HG02943 (cell line): Measurements from ENCODE around the gene TMEM9.

ENCODE experiments used
- ATAC-seq: cut with Tn5 transposase; IDR thresholded peaks from one replicate; pipeline ENCODE4 v1.9.1; 2021; ENCODE audit warnings: mild to moderate bottlenecking, low read depth, moderate library complexity; ENCODE audit not compliant: unreplicated experiment

TMEM9 gene

DNA sequence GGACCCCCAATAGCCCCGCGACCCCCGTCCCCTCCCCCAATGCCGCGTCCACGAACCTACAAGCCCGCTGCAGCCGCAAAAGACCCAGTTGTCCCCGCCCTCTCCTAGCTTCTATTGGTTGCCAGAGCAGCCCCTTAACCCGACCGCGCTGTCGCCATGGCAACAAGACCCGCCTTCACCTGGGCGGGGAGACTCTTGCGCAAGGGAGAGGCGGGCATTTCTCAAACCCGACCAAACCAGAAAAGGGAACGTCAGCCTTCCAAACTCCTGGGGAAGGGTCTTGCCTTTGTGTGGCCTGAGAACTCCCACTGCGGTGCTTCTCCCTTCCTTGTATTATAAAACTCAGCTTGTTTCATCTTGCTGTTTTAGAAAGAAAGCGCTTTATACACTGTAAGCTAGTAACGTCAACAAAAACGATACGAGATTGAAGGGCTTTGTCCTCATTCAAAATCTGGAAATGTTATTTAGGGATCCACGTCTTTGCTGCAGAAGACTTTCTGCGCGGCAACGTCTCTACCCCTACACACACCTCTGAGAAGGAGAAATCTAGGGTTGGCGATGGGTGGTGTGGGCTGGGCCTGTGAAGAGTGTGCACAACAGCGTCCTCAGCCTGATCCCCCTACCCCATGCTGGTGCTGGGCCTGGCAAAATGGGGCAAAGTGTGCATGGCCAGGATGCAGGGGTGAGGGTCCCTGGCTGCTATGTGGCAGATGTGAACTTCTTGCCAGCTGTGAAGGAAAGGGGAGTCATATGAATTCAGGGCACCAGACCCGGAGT lies at the start of gene TMEM9:
TMEM9 (minus strand) TSS at position 86 of the 777 bp plus-strand sequence. CDS start 551 bp downstream, outside the sequence.
- peak; percentile 97 for ATAC-seq

DNA sequence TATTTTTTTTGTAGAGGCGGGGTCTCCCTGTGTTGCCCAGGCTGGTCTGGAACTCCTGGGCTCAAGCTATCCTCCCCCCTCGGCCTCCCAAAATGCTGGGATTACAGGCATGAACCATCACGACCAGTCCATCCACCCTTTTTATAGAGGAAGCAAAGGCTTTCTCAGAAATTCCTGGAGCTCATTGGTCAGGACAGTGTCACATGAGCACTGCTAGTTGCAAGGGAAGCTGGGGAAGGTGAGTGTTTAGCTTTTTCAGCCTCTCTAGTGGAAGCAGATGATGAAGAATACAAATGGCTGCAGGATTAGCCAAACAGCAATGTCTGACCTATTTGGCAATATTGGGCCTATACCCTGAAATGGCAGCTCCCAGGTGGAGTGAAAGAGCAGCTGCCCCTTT lies 44.3 kb upstream of the TMEM9 start:
- no peak for ATAC-seq

DNA sequence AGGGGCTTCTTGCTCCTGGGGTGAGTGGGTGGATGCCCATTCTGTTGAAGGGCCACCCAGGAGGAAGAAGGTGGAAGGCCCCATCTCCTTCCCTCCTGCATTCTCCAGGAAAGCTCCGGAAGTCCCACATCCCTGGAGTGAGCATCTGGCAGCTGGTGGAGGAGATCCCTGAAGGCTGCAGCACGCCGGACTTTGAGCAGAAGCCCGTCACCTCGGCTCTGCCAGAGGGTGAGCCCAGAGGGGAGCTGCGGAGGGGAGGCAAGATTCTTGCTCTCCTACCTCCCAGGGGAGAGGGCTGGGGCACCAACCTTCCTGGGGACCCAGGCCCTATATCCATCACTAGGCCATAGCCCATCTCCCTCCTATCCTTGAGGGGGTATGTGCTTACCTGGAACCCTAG lies 39.8 kb upstream of the TMEM9 start:
- no peak for ATAC-seq

DNA sequence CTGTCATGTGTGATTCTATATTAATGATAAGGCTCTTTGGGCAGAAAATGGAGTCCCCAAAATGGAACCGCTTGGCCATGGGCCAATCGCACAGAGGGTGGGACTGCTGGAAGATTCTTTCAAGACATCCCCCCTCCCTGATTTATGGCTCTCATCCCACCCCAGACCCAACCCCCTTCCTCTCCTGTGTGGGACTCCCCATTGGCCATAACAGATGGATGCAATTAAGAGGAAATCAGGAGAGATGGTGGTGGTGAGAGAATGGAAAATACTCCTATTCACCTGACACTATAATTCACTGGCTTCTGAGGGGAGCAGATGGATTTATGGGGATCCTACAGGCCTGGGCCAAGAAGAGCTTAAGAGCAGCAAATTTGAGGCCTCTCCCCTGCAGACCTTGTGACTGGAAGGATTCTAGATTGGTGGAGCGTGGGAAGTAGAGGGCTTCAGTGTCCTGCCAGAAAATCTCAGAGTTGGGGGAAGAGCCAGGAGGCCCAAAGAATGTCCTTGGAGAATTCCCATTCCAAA lies 38.1 kb upstream of the TMEM9 start:
- ATAC-seq = no peak

DNA sequence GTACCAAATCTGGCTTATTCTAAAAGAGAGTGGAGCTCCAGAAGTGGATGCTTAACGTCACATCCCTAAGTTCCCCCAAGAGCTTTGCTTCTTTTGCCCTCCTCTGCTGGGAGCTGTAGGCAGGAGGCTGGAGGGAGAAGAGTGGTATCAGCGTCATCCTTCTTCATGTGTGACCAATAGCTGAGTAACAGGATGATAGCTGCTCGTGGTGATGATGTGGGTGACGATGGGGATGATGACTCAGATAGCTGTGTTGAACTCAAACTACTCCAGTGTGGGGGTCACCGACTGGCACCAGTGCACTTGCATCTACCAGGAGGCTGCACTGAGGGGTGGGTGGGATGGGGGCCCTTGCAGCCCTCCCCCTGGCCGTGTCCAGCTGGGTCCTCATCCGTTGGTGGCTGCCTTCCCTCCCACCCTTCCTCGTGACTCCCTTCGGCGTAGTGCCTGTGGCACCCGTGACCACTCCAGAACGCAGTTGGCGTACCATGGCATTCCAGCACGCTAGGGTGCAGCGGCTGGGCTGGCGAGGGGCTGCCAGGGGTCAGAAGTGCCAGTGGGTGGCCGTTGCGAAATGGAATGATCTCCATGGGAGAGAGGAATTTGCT lies 37.5 kb upstream of the TMEM9 start:
- ATAC-seq = no peak

DNA sequence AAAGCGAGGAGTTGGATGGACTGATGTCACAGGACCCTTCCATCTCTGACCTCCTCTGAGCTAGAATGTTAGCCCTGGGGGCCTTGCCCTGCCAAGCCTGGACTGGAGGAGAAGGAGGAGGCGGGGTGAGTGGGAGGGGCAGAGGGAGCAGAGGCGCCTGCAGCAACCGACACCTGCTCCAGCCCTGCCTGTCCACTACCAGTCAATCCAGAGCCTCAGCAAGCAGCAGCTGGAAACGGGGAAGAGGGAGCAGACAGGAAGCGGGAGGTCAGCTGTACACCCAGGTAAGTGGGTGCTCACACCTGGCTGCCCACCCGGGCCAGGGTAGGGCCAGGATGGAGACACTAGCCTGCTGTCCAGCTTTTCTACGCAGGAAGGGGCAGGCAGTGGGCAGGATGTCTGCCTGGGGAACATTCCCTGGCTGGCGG lies 36.4 kb upstream of the TMEM9 start, which contains the start of gene IGFN1:
IGFN1 (plus strand) TSS at position 201 of the 428 bp plus-strand sequence. CDS start 2,470 bp downstream, outside the sequence.
- no peak for ATAC-seq

DNA sequence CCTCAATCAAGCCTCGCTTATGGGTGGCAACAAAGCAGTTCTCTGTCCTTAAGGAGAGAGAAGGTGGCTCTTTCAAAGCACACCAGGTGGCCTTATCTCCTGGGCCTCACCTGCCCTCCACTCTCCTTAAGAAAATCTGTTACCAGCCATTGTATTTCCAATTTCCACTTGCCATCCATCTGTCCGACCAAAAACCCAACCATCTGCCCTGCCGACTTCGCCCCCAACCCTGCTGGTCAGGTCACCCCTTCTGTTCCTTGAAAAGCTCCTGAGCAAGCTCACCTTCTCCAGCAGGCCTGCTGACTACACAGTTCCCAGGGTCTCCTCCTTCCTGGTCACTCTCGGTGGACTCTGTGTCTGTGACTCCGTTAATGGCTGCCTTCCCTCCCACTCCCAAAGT lies 35.7 kb upstream of the TMEM9 start:
- no peak for ATAC-seq

DNA sequence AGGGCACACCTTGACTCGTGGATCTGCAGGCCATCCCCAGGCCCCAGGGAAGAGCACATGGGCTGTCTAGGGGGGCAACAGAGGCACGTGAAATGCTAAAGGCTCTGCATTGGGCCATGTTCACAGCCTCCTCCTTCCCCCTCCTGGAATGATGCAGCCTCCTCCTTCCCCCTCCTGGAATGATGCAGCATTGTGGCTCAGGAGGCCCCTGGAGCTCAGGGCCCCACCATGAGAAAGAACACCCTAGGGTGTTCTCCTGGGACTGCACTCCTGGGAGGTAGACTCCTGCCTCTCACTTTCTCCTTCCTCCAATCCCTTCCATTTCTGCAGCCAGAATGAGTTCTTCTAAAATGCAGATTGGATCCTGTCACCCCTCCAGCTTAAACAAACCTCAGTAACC lies 34.8 kb upstream of the TMEM9 start:
- no peak for ATAC-seq

DNA sequence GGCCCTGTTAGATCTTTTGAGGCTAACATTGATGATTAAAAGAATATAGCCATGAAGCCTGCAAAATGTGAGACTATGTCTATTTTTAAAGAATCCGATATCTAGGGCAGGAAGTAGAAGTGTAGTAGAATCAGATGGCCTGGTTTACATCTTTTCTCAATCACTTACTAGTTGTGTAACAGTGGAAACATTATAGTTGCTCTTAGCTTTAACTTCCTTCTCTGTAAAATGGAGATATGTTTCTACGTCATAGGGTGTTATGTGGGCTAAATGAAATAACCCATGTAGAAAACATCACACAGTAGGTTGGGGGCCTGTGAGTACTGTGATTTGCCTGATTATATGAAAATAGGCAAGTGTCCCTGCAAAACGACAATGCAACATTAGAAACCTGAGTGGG lies 31.9 kb upstream of the TMEM9 start:
- no peak for ATAC-seq

DNA sequence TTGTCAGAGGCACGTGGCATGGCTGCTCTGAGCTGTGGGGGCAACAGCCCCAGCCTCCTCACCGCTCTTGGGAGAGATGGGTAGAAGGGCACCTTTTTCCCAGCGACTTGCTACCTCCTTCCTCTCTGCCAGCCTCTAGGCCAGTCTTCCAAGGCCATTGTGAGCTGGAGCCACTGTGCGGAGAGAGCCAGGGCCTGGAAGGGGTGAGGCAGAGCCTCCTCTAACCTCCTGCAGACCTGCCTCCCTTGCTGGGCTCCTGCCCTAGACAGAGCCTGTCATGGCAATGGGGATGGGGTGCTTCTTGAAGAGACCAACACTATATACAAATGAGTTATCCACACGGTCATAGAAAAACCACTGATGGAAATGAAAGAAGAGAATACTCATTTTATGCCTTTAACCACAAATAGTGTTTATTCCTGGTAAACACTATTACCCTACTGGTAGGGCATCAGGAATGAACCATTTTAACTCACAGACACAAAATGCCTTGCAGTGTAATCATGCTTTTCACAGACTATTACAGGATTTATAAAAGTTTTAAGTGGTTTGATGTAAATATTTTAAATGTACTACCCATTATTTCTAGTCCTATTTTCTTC lies 31.4 kb upstream of the TMEM9 start:
- ATAC-seq = no peak

DNA sequence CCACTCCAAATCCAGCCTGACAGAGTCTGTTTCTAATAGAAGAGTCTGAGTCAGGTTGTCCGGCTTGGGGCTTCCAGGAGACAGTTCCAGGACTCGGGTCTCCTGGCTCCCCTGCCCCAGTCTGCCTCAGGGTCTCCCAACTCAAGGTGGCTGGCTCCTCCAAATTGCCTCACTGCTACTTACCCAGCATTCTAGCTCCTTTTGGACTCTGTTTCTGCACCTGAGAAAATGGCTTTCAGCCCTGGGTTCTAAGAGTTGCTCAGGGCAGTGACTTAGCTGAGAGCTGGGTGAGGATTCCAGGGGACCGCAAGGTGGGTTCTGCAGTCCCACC lies 30.8 kb upstream of the TMEM9 start:
- no peak for ATAC-seq

DNA sequence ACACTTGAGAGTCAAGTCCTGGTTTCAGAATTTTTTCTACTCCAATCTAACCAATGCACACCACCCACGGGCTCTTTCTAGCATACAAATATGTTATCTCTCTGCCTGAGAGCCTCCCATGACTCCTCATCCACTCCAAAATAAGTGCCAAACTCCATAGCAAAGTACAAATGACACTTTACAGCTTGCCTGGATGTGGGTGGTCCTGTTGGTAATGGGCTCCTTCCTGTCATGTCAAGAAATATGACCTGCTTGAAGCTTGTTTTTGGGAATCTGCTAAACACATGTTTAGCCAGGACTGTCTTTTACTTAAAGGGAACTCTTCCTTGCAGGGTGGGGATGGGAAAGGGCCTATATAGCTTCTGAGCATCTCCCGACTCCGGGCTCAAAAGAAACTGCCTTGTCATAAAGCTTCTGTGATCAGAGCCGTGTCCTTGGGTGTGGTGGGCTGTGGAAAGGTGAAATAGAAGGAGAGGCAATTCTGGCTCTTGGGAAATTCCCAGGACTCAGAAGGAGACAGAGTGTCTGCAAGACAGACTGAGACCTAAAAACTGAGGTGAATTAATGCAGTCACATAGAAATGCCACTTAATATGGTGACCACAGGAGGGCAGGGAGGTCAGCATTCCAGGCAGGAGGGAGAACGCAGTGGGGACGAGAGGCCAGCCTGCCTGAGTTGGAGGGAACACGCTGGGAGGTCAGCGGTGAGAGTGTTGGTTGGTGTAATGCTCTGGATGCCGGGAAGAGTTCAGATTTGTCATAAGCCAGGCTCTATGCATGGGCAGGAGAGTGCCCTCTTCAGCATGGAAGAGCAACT lies 30.2 kb upstream of the TMEM9 start:
- ATAC-seq = no peak

DNA sequence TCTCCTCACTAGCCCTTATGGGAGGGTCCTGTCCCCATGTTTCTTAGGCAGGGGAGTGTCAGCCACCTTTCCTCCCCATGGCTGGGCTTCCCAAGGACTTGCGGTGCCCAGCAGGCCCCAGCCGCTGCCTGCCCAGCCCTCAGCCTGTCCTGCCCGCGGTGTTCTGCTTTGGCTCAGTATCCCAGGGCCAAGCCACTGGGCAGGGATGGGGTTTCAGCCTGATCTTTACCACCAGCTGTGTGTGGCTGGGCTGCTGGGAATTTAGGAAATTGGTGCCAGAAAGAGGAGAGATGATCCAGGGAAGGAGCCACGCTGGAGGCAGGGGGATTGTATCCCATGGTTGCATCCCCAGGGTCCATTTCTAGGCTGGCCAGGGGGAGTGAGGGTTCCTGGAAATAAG lies 29.5 kb upstream of the TMEM9 start:
- ATAC-seq = no peak

DNA sequence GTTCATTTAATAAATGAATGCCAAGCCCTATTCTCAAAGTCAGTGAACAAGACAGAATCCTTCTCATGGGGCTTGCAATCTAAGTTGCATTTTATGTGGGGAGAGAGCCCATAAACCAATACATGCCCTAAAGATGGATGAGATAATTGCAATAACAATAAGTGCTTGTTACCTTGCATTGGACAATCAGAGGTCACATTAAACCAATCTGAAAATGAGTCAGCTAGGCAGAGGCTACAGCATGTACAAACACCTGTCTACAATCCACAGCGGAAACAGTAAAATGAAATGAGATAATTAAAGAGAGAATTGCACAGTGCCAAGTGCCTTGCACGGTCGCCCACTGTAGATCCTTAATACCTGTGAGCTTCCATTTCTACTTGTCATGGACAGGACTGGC lies 28.9 kb upstream of the TMEM9 start:
- ATAC-seq = no peak

DNA sequence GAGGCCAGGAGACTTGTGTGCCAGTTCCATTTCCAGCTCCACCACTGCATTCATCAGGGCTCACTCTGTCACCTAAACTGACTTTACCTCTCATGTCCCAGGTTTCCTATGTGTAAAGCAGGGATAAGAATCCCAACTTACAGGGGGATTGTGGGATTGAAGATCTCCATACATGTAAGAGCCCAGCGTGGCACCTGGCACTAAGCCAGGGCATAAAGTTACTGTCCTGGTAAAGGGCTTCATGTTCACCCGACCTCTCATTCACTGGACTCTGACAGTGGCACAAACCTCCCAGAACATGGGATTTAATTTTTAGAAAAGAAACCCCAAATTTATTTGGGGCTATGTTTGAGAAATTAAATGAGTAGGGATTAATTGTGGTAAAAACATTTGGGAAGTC lies 27.5 kb upstream of the TMEM9 start:
- no peak for ATAC-seq

DNA sequence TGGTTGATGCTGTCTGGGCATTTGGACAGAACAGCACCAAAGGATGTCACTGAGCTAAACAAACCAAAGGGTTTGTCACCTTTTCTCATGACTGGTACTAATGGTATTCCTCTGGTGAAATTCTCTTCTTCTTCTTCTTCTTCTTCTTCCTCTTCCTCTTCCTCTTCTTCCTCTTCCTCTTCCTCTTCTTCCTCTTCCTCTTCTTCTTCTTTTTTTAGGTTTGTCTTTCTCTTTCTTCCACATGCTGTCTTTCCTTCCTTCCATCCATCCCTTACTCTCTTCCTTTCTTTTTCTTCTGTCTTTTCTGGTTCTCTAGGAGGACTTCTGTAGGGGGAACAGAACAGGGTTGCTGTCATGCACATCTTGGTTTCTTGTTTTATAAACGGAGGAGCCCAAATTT lies 27.0 kb upstream of the TMEM9 start:
- no peak for ATAC-seq

DNA sequence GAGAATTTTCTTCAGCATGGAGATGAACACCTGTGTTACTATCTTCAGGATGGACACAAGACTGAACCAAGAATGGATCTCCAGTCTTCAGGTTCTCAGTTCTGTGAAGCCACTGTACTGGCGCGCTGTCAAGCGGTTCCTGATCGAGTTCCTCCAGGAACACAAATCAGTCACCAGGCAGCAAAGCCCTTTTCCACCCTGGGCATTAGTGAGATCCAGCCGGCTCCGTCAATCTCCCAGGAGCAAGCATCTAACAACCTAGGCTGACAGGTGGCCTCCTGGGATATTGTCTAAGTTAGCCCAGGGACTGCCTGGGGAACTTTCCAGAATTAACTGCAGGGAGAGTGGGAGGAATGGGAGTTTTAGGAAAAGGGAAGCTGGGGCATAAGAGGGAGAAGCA lies 26.6 kb upstream of the TMEM9 start:
- no peak for ATAC-seq

DNA sequence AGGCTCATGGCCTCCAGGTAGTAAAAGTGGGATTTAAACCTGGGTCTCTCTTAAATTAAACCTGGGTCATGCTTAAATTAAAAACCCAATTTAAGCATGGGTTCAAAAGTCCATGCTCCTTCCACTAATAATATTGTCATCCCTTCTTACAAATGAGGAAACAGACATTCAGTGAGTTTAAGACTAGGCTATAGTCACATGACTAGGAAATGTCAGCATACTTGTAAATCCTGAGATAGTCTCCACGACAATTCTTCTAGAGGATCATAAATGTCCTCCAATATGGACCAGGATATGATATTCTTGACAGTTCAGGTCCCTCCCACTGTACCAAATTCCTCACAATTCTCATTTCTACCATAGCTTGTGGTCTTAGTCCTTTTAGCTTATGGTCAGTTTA lies 25.9 kb upstream of the TMEM9 start:
- ATAC-seq = no peak

DNA sequence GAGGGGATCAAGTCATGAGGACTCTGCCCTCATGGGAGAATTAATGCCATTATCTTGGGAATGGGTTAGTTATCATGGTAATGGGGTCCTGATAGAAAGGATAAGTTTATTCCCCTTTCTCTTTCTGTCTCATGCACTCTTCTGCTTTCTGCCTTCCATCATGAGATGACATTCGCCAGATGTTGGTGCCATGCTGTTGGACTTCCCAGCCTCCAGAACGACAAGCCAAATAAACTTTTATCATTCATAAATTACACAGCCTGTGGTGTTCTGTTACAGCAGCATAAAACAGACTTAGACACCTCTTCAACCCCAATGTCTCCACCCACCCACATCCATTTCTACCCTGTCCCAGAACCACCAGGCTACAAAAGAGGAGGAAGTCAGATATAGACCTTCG lies 24.4 kb upstream of the TMEM9 start:
- no peak for ATAC-seq

DNA sequence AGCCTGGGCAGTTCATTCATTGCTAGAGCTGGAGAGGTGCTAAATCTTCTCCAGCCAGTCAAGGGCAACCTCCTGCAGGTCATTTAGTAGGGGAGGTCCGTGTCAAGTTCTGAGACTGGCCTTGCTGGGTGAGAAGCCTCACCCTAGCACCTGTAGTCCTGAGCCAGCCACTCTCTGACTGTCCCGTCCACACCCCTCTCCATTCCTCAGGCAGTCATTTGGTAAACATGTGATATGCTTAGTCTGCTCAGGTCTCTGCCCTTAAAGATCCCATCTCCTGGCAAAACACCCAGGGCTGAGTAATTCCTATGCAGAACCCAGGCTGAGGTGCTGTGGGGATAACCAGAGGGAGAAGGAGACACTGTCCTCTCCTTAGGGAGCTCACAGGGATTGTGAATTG lies 22.7 kb upstream of the TMEM9 start:
- ATAC-seq = no peak
